ENCODE measurements around the gene NFIC.
"Not testable (repeated sequence)": the region's sequence is repeated elsewhere in the genome, so short reads cannot be mapped to it uniquely, and the experiment has no call there.

- not testable (repeated sequence) for TF ChIP-seq CTCF (IDR thresholded peaks at IDR 0.05; ENCODE audit: poor library complexity, severe bottlenecking); TAF1 (IDR thresholded peaks at IDR 0.05; ENCODE audit: low read depth); EZH2 (IDR thresholded peaks at IDR 0.05; ENCODE audit: borderline replicate concordance, insufficient read depth, low read length, poor library complexity, severe bottlenecking); POLR2AphosphoS5 (IDR thresholded peaks at IDR 0.05); EP300 (conservative IDR thresholded peaks at IDR 0.05; ENCODE audit: poor library complexity, severe bottlenecking); MXI1 (conservative IDR thresholded peaks at IDR 0.05; ENCODE audit: poor library complexity, severe bottlenecking); SMC3 (conservative IDR thresholded peaks at IDR 0.05; ENCODE audit: poor library complexity)
These were observed 86.5 kb downstream of the NFIC start for GRCh38 chr19:3452942-3453214.
